Erythroblast (primary cell): Measurements from ENCODE around the gene ENGASE.

Experiments used
- GATA1 ChIP-seq: IDR thresholded peaks from 2 replicates; pipeline ENCODE4 v1.6.1; 2011; ENCODE audit warnings: low read depth, mild to moderate bottlenecking, control low read depth, low read length, moderate library complexity
- POLR2A ChIP-seq: IDR thresholded peaks from 2 replicates; pipeline ENCODE4 v1.6.1; 2011; ENCODE audit warnings: mild to moderate bottlenecking, low read length

GRCh38 chr17:79035686-79036085 is 38.9 kb upstream of the ENGASE start:
- TF ChIP-seq POLR2A (no peak), GATA1 (no peak)
